Effector memory CD8-positive, alpha-beta T cell (primary cell): ENCODE measurements around the gene MBLAC2.

Experiments used
- ATAC-seq: fragments of 150-1000 bp; cut with Tn5 transposase; replicated peaks from 2 replicates; pipeline ENCODE4 v1.10.0; 2021; ENCODE audit warnings: mild to moderate bottlenecking, moderate library complexity
- DNase-seq, 3 experiments: peaks; one replicate each; pipeline ENCODE4 v3.0.0; 2021
- H3K27ac Mint-ChIP-seq, 2 donors: one replicate each; pipeline ENCODE4 v1.8.0; 2022; ENCODE audit warnings: mild to moderate bottlenecking in 2 of 2, mixed read lengths in 2 of 2, moderate library complexity in 2 of 2
- H3K27me3 Mint-ChIP-seq, 2 donors: one replicate each; pipeline ENCODE4 v1.8.0; 2022; ENCODE audit warnings: mixed read lengths in 2 of 2
- H3K36me3 Mint-ChIP-seq: one replicate; pipeline ENCODE4 v1.8.0; 2022; ENCODE audit warnings: mild to moderate bottlenecking, moderate library complexity, mixed read lengths; ENCODE audit not compliant: insufficient read depth
- H3K4me1 Mint-ChIP-seq, 2 donors: one replicate each; pipeline ENCODE4 v1.8.0; 2022; ENCODE audit warnings: low read depth in 2 of 2, mixed read lengths in 2 of 2
- H3K4me3 Mint-ChIP-seq, 2 donors: one replicate each; pipeline ENCODE4 v1.8.0; 2022; ENCODE audit warnings: mild to moderate bottlenecking in 2 of 2, mixed read lengths in 2 of 2, moderate library complexity in 2 of 2
- H3K9me3 Mint-ChIP-seq, 2 donors: one replicate each; pipeline ENCODE4 v1.8.0; 2022; ENCODE audit warnings: mixed read lengths in 2 of 2

Gene MBLAC2

GRCh38 chr5:90434116-90434714 is 40.4 kb downstream of the MBLAC2 start:
- Mint-ChIP-seq H3K4me1 (no peaks in the 10 kb centered on the region), H3K36me3 (no peaks in the 10 kb centered on the region), H3K4me3 (no peak overlapping the region), H3K27me3 (peaks cover 0 to 20% of the 10 kb centered on the region in 2 donors), H3K27ac (no peak overlapping the region), H3K9me3 (no peaks in the 10 kb centered on the region)
- DNase-seq (peak; percentile 15 to 34 (median 27)), ATAC-seq (peak; percentile 65)

GRCh38 chr5:90424245-90424644 is 50.3 kb downstream of the MBLAC2 start:
- Mint-ChIP-seq H3K4me3 (no peak overlapping the region), H3K4me1 (no peaks in the 10 kb centered on the region), H3K36me3 (no peaks in the 10 kb centered on the region), H3K27ac (no peak overlapping the region), H3K9me3 (no peaks in the 10 kb centered on the region), H3K27me3 (peaks cover 19 to 24% of the 10 kb centered on the region in 2 donors)
- DNase-seq (no peak), ATAC-seq (no peak)

- H3K4me3 Mint-ChIP-seq: no peak overlapping the region
- H3K36me3 Mint-ChIP-seq: no peaks in the 10 kb centered on the region
- ATAC-seq (no peak), DNase-seq (no peak)
- H3K27ac Mint-ChIP-seq: no peak overlapping the region
- no peaks in the 10 kb centered on the region for H3K9me3 Mint-ChIP-seq
- H3K4me1 Mint-ChIP-seq: no peaks in the 10 kb centered on the region
- H3K27me3 Mint-ChIP-seq: peaks cover 36 to 40% of the 10 kb centered on the region in 2 donors
Measured at GRCh38 chr5:90421136-90421535, 53.4 kb downstream of the MBLAC2 start.

GRCh38 chr5:90418214-90418613 is 56.4 kb downstream of the MBLAC2 start:
- peaks cover 36 to 44% of the 10 kb centered on the region in 2 donors for H3K27me3 Mint-ChIP-seq
- no peak overlapping the region for H3K4me3 Mint-ChIP-seq

GRCh38 chr5:90410178-90410762 is 64.3 kb downstream of the MBLAC2 start:
- no peak overlapping the region for H3K4me3 Mint-ChIP-seq
- no peaks in the 10 kb centered on the region for H3K9me3 Mint-ChIP-seq
- peaks cover 3% of the 10 kb centered on the region in 2 donors for H3K4me1 Mint-ChIP-seq
- no peak overlapping the region for H3K27ac Mint-ChIP-seq
- H3K27me3 Mint-ChIP-seq: no peaks in the 10 kb centered on the region
- H3K36me3 Mint-ChIP-seq: peaks cover 6% of the 10 kb centered on the region
- ATAC-seq: no peak
- DNase-seq: no peak

More at GRCh38 chr5:90418214-90418613, 56.4 kb downstream of the MBLAC2 start:
- H3K9me3 Mint-ChIP-seq: no peaks in the 10 kb centered on the region
- no peaks in the 10 kb centered on the region for H3K36me3 Mint-ChIP-seq
- no peaks in the 10 kb centered on the region for H3K4me1 Mint-ChIP-seq
- ATAC-seq (no peak), DNase-seq (no peak)
- H3K27ac Mint-ChIP-seq: no peak overlapping the region

GRCh38 chr5:90409318-90410177 is 65.0 kb downstream of the MBLAC2 start, which contains the start of gene CETN3:
TSS of gene CETN3 (minus strand) at chr5:90409756. CDS start at chr5:90409661, 95 bp downstream.
- no peak within 1 kb of the TSS for H3K27ac Mint-ChIP-seq
- peaks cover 11% of the 10 kb centered on the region for H3K36me3 Mint-ChIP-seq
- H3K9me3 Mint-ChIP-seq: no peaks in the 10 kb centered on the region
- DNase-seq: peak; percentile 79 to 83 (median 80)
- no peak within 1 kb of the TSS for H3K4me3 Mint-ChIP-seq
- ATAC-seq: peak; percentile 90
- H3K4me1 Mint-ChIP-seq: peaks cover 3 to 5% of the 10 kb centered on the region in 2 donors
- H3K27me3 Mint-ChIP-seq: no peaks in the 10 kb centered on the region

GRCh38 chr5:90408571-90409317 is 65.8 kb downstream of the MBLAC2 start:
- ATAC-seq (no peak), DNase-seq (no peak)
- H3K4me1 Mint-ChIP-seq: peaks cover 3 to 5% of the 10 kb centered on the region in 2 donors
- no peak overlapping the region for H3K27ac Mint-ChIP-seq
- H3K36me3 Mint-ChIP-seq: peaks cover 11% of the 10 kb centered on the region
- H3K9me3 Mint-ChIP-seq: no peaks in the 10 kb centered on the region
- no peaks in the 10 kb centered on the region for H3K27me3 Mint-ChIP-seq
- no peak overlapping the region for H3K4me3 Mint-ChIP-seq
